ENCODE data around the gene PLEKHH1. TPM values are rescaled to one million over a fixed set of nuclear protein-coding genes. Genes with fewer than 3 reads are reported as not detected.

PLEKHH1 gene
- polyA plus RNA-seq, 1 donor from 2014 or later: 34.1 TPM

DNA sequence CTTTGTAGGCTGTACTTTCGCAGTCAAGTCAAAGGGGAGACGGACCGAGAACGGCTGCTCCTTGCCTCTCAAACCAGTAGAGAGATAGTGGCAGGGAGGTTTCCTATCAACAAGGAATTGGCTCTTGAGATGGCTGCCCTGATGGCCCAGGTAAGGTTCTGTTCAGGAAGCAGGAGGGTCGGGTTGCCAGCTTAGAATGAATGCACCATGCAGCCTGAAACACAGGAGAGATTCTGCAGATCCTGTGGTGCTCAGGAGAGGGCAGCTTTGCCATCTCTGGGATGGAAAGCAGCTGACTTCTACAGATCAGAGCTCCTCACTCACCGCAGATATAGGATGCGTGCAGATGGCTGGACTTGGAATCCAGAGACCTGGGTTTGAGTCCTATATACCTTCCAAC, 49.0 kb downstream of the PLEKHH1 start:
- H4K20me1 ChIP-seq (ENCODE audit: insufficient read depth): no peaks in the 10 kb centered on the region
- H3F3A ChIP-seq (ENCODE audit: insufficient read depth, low read length, poor library complexity, severe bottlenecking): no peaks in the 10 kb centered on the region
- H3K36me3 ChIP-seq (ENCODE audit: insufficient read depth, low read length): no peaks in the 10 kb centered on the region
- H3K27me3 ChIP-seq (ENCODE audit: insufficient read depth, low read depth, low read length): no peaks in the 10 kb centered on the region
- no peaks in the 10 kb centered on the region for H3K9me2 ChIP-seq (ENCODE audit: insufficient read depth, low read length)
- no peak overlapping the region for H3K4me3 ChIP-seq (ENCODE audit: low read length)
- no peak for TF ChIP-seq TAF1 (IDR thresholded peaks at IDR 0.05; ENCODE audit: low read depth)
- TF ChIP-seq, protein P1, sequence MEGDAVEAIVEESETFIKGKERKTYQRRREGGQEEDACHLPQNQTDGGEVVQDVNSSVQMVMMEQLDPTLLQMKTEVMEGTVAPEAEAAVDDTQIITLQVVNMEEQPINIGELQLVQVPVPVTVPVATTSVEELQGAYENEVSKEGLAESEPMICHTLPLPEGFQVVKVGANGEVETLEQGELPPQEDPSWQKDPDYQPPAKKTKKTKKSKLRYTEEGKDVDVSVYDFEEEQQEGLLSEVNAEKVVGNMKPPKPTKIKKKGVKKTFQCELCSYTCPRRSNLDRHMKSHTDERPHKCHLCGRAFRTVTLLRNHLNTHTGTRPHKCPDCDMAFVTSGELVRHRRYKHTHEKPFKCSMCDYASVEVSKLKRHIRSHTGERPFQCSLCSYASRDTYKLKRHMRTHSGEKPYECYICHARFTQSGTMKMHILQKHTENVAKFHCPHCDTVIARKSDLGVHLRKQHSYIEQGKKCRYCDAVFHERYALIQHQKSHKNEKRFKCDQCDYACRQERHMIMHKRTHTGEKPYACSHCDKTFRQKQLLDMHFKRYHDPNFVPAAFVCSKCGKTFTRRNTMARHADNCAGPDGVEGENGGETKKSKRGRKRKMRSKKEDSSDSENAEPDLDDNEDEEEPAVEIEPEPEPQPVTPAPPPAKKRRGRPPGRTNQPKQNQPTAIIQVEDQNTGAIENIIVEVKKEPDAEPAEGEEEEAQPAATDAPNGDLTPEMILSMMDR (IDR thresholded peaks at IDR 0.05; ENCODE audit: poor library complexity, severe bottlenecking): peak; percentile 14
- H3K9ac ChIP-seq (ENCODE audit: low read length): no peak overlapping the region
- H3K79me2 ChIP-seq (replicated peaks; ENCODE audit: insufficient read depth, low read length): no peaks in the 10 kb centered on the region
- no peak overlapping the region for H3K4me2 ChIP-seq (ENCODE audit: low read length)
- no peak overlapping the region for H3K27ac ChIP-seq (ENCODE audit: low read length)
- H3K9me3 ChIP-seq (ENCODE audit: low read length): no peaks in the 10 kb centered on the region
- no peak overlapping the region for H2AFZ ChIP-seq (ENCODE audit: low read depth, low read length)

DNA sequence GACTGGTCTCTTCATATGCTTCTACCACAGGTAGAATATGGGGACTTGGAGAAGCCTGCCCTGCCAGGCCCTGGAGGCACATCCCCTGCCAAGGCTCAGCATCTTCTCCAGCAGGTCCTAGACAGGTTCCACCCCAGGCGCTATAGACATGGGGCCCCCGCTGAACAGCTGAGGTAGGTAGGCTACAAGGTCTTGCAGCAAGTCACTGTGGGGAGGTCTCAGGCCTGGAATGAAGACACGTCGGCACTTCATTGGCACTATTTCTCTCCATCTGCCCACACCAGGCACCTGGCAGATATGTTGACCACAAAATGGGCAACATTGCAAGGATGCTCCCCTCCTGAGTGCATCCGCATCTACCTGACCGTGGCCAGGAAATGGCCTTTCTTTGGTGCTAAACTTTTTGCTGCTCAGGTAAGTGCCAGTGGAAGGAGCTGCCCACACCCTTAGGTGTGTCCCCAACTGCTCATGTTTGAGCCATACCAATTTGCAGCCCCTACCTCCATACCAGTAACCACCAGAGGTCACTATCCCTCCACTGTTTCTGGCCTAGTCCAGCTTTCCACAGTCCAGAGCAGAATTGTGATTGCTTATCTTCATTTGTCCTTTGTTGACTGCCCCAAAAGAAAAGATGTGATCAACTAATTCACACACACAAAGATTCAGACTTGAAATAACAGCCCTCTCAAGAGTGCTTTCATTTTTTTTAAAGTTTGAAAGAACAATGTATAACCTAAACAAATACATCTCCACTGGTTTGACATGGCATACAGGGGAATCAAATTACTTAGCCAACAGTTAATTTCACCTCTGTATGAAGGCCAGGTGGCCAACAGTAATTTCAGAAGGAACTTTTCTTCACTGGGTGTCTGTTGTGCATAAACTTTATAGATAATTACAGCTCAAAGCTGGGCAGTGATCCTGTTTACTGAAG, 50.9 kb downstream of the PLEKHH1 start:
- no peaks in the 10 kb centered on the region for H3K79me2 ChIP-seq (replicated peaks; ENCODE audit: insufficient read depth, low read length)
- H4K20me1 ChIP-seq (ENCODE audit: insufficient read depth): no peaks in the 10 kb centered on the region
- TF ChIP-seq EP300 (conservative IDR thresholded peaks at IDR 0.05; ENCODE audit: poor library complexity, severe bottlenecking) (no peak), MXI1 (conservative IDR thresholded peaks at IDR 0.05; ENCODE audit: poor library complexity, severe bottlenecking) (no peak), POLR2AphosphoS5 (IDR thresholded peaks at IDR 0.05) (no peak), EZH2 (IDR thresholded peaks at IDR 0.05; ENCODE audit: borderline replicate concordance, insufficient read depth, low read length, poor library complexity, severe bottlenecking) (no peak), SMC3 (conservative IDR thresholded peaks at IDR 0.05; ENCODE audit: poor library complexity) (peak; percentile 75), TAF1 (IDR thresholded peaks at IDR 0.05; ENCODE audit: low read depth) (no peak), RAD21 (conservative IDR thresholded peaks at IDR 0.05) (peak; percentile 68)
- TF ChIP-seq, protein P2, sequence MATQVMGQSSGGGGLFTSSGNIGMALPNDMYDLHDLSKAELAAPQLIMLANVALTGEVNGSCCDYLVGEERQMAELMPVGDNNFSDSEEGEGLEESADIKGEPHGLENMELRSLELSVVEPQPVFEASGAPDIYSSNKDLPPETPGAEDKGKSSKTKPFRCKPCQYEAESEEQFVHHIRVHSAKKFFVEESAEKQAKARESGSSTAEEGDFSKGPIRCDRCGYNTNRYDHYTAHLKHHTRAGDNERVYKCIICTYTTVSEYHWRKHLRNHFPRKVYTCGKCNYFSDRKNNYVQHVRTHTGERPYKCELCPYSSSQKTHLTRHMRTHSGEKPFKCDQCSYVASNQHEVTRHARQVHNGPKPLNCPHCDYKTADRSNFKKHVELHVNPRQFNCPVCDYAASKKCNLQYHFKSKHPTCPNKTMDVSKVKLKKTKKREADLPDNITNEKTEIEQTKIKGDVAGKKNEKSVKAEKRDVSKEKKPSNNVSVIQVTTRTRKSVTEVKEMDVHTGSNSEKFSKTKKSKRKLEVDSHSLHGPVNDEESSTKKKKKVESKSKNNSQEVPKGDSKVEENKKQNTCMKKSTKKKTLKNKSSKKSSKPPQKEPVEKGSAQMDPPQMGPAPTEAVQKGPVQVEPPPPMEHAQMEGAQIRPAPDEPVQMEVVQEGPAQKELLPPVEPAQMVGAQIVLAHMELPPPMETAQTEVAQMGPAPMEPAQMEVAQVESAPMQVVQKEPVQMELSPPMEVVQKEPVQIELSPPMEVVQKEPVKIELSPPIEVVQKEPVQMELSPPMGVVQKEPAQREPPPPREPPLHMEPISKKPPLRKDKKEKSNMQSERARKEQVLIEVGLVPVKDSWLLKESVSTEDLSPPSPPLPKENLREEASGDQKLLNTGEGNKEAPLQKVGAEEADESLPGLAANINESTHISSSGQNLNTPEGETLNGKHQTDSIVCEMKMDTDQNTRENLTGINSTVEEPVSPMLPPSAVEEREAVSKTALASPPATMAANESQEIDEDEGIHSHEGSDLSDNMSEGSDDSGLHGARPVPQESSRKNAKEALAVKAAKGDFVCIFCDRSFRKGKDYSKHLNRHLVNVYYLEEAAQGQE (IDR thresholded peaks at IDR 0.05; ENCODE audit: borderline replicate concordance): no peak
- TF ChIP-seq, protein P1 (IDR thresholded peaks at IDR 0.05; ENCODE audit: poor library complexity, severe bottlenecking): peak; percentile 66
- H3K36me3 ChIP-seq (ENCODE audit: insufficient read depth, low read length): no peaks in the 10 kb centered on the region
- H3K27ac ChIP-seq (ENCODE audit: low read length): no peak overlapping the region
- H3K4me2 ChIP-seq (ENCODE audit: low read length): no peak overlapping the region
- no peaks in the 10 kb centered on the region for H3K9me2 ChIP-seq (ENCODE audit: insufficient read depth, low read length)
- no peaks in the 10 kb centered on the region for H3K9me3 ChIP-seq (ENCODE audit: low read length)
- H2AFZ ChIP-seq (ENCODE audit: low read depth, low read length): no peak overlapping the region
- no peak overlapping the region for H3K9ac ChIP-seq (ENCODE audit: low read length)
- H3K27me3 ChIP-seq (ENCODE audit: insufficient read depth, low read depth, low read length): no peaks in the 10 kb centered on the region
- H3K4me3 ChIP-seq (ENCODE audit: low read length): no peak overlapping the region
- no peaks in the 10 kb centered on the region for H3F3A ChIP-seq (ENCODE audit: insufficient read depth, low read length, poor library complexity, severe bottlenecking)

All from neural cell (in vitro differentiated cells).